Loucy (cell line): ENCODE results near the gene PDK3.
A peak's percentile ranks its signal among the peaks of the same experiment; 100 is the strongest.

Source experiments
- H2AFZ ChIP-seq: fragments of 200-600 bp; sonication (generic); 2 replicates; pipeline ENCODE4 v1.6.0; 2016; ENCODE audit warnings: antibody characterized with exemption, mild to moderate bottlenecking, low read length, moderate library complexity
- H3F3A ChIP-seq: fragments of 200-600 bp; 2 replicates; pipeline ENCODE4 v1.6.0; 2016; ENCODE audit warnings: antibody characterized with exemption, low read depth, mild to moderate bottlenecking
- H3K27me3 ChIP-seq: fragments of 200-600 bp; sonication (generic); 2 replicates; pipeline ENCODE4 v1.6.1; 2014; ENCODE audit warnings: low read length, mild to moderate bottlenecking; ENCODE audit not compliant: insufficient read depth, poor library complexity, severe bottlenecking
- H3K36me3 ChIP-seq: fragments of 200-600 bp; sonication (generic); 2 replicates; pipeline ENCODE4 v1.6.1; 2016; ENCODE audit warnings: low read length; ENCODE audit not compliant: insufficient read depth
- H3K4me1 ChIP-seq: fragments of 200-600 bp; sonication (generic); 2 replicates; pipeline ENCODE4 v1.5.1; 2014; ENCODE audit warnings: low read length, mild to moderate bottlenecking; ENCODE audit not compliant: insufficient read depth, poor library complexity, severe bottlenecking
- H3K4me2 ChIP-seq: fragments of 200-600 bp; sonication (generic); 2 replicates; pipeline ENCODE4 v1.6.0; 2014; ENCODE audit warnings: antibody characterized with exemption, low read length, low read depth, mild to moderate bottlenecking; ENCODE audit not compliant: poor library complexity, severe bottlenecking
- H3K4me3 ChIP-seq: fragments of 200-600 bp; sonication (generic); 2 replicates; pipeline ENCODE4 v1.5.1; 2014; ENCODE audit warnings: low read length, mild to moderate bottlenecking, mixed read lengths; ENCODE audit not compliant: poor library complexity, severe bottlenecking
- H3K79me2 ChIP-seq: fragments of 200-600 bp; sonication (generic); 2 replicates; pipeline ENCODE4 v1.6.1; 2014; ENCODE audit warnings: low read length; ENCODE audit not compliant: insufficient read depth
- H3K9ac ChIP-seq: fragments of 200-600 bp; sonication (generic); 2 replicates; pipeline ENCODE4 v1.6.0; 2014; ENCODE audit warnings: mild to moderate bottlenecking, low read depth, low read length, moderate library complexity; ENCODE audit not compliant: poor library complexity, severe bottlenecking
- H3K9me2 ChIP-seq: fragments of 200-600 bp; sonication (generic); replicated peaks from 2 replicates; pipeline ENCODE4 v1.6.1; 2016; ENCODE audit warnings: low read depth, low read length, mixed read lengths
- H3K9me3 ChIP-seq: fragments of 200-600 bp; sonication (generic); 2 replicates; pipeline ENCODE4 v1.6.1; 2014; ENCODE audit warnings: mild to moderate bottlenecking, antibody characterized with exemption, low read length, low read depth; ENCODE audit not compliant: insufficient read depth
- H4K20me1 ChIP-seq: fragments of 200-600 bp; sonication (generic); 2 replicates; pipeline ENCODE4 v1.6.0; 2014; ENCODE audit warnings: antibody characterized with exemption, low read length, mild to moderate bottlenecking; ENCODE audit not compliant: insufficient read depth, poor library complexity, severe bottlenecking
- EZH2phosphoT487 ChIP-seq: fragments of 200-600 bp; IDR thresholded peaks from 2 replicates; pipeline ENCODE4 v1.6.1; 2018; ENCODE audit warnings: antibody characterized with exemption, mild to moderate bottlenecking, moderate library complexity, borderline replicate concordance
- TF ChIP-seq, protein P1 (sequence below): fragments of 200-600 bp; sonication (generic); conservative IDR thresholded peaks from 2 replicates; pipeline ENCODE4 v1.5.1; 2014; ENCODE audit warnings: mild to moderate bottlenecking, antibody characterized with exemption, low read length

PDK3 gene

DNA sequence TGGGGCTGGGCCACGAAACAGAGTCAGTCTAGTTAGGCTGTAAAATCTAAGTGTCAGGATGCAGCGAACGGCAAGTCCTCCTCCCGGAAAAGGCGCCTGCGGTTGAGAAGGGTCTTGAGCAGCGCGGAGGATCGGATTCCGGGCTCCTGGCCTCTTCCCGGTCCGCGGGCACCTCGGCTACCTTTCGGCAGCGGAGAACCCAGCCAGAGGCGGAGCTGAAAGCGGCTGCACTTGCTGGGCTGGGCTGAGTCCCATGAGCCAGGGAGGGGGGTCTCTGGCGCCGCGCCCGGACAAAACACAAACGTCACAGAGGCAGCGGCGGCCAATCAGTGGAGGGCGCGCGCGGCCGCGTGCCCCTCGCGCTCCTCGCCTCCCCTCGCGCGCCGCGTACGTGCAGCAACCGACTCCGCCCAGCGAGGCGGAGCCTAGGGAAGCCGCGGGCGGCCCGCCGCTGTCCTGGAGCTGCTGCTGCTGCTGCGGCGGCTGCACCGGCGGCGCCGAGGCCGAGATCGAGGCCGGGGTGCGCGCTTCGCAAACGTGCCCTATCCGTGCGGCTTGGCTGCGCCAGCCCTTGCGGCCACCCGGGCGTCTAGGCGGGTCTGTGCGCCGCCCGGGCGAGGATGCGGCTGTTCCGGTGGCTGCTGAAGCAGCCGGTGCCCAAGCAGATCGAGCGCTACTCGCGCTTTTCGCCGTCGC is at the start of gene PDK3:
TSS of gene PDK3 (plus strand) at position 451 of the 696 bp plus-strand sequence. CDS start at position 621, 170 bp downstream.
- Histone ChIP-seq H3F3A (no peaks in the 10 kb centered on the region), H3K9me3 (no peaks in the 10 kb centered on the region), H2AFZ (peak within 1 kb of the TSS; percentile 90), H3K4me3 (peak within 1 kb of the TSS; percentile 90), H3K4me2 (peak within 1 kb of the TSS; percentile 96), H3K9ac (peak within 1 kb of the TSS; percentile 83), H3K36me3 (no peaks in the 10 kb centered on the region), H3K4me1 (peaks cover 30% of the 10 kb centered on the region), H3K79me2 (peaks cover 40% of the 10 kb centered on the region), H4K20me1 (peaks cover 4% of the 10 kb centered on the region), H3K9me2 (no peaks in the 10 kb centered on the region), H3K27me3 (no peaks in the 10 kb centered on the region)
- TF ChIP-seq, protein P1, sequence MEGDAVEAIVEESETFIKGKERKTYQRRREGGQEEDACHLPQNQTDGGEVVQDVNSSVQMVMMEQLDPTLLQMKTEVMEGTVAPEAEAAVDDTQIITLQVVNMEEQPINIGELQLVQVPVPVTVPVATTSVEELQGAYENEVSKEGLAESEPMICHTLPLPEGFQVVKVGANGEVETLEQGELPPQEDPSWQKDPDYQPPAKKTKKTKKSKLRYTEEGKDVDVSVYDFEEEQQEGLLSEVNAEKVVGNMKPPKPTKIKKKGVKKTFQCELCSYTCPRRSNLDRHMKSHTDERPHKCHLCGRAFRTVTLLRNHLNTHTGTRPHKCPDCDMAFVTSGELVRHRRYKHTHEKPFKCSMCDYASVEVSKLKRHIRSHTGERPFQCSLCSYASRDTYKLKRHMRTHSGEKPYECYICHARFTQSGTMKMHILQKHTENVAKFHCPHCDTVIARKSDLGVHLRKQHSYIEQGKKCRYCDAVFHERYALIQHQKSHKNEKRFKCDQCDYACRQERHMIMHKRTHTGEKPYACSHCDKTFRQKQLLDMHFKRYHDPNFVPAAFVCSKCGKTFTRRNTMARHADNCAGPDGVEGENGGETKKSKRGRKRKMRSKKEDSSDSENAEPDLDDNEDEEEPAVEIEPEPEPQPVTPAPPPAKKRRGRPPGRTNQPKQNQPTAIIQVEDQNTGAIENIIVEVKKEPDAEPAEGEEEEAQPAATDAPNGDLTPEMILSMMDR = no peak
- TF ChIP-seq EZH2phosphoT487 = no peak

- Histone ChIP-seq H3K4me2 (no peak overlapping the region), H3K36me3 (no peaks in the 10 kb centered on the region), H3K9me3 (no peaks in the 10 kb centered on the region), H4K20me1 (no peaks in the 10 kb centered on the region), H3K9ac (no peak overlapping the region), H3F3A (no peaks in the 10 kb centered on the region), H3K27me3 (no peaks in the 10 kb centered on the region), H2AFZ (no peak overlapping the region), H3K79me2 (no peaks in the 10 kb centered on the region), H3K9me2 (no peaks in the 10 kb centered on the region), H3K4me1 (no peaks in the 10 kb centered on the region), H3K4me3 (no peak overlapping the region)
- TF ChIP-seq EZH2phosphoT487 = no peak
- TF ChIP-seq, protein P1 = no peak
Measured at GRCh38 chrX:24415921-24416320, 49.2 kb upstream of the PDK3 start.

GRCh38 chrX:24423960-24424359 is 41.1 kb upstream of the PDK3 start:
- H3K79me2 ChIP-seq = no peaks in the 10 kb centered on the region
- TF ChIP-seq, protein P1 = no peak
- no peak for TF ChIP-seq EZH2phosphoT487

More at GRCh38 chrX:24423960-24424359, 41.1 kb upstream of the PDK3 start:
- Histone ChIP-seq H3K36me3 (no peaks in the 10 kb centered on the region), H3K4me1 (peaks cover 16% of the 10 kb centered on the region), H3F3A (no peaks in the 10 kb centered on the region), H3K27me3 (no peaks in the 10 kb centered on the region), H3K9me2 (no peaks in the 10 kb centered on the region), H3K9me3 (no peaks in the 10 kb centered on the region), H3K4me2 (no peak overlapping the region), H3K9ac (no peak overlapping the region), H2AFZ (no peak overlapping the region), H4K20me1 (no peaks in the 10 kb centered on the region), H3K4me3 (no peak overlapping the region)
